VCaP (cell line): ENCODE data around the gene TACC3.
"Not testable (repeated sequence)": the region's sequence is repeated elsewhere in the genome, so short reads cannot be mapped to it uniquely, and the experiment has no call there.

Experiments
- H3K27ac ChIP-seq: fragments of 450-650 bp; 2 replicates; pipeline ENCODE4 v1.5.1; 2017
- TF ChIP-seq, protein P1 (sequence below): fragments of 450-650 bp; conservative IDR thresholded peaks from 2 replicates; pipeline ENCODE4 v1.5.1; 2017; ENCODE audit warnings: mild to moderate bottlenecking, moderate library complexity

The TACC3 gene

DNA sequence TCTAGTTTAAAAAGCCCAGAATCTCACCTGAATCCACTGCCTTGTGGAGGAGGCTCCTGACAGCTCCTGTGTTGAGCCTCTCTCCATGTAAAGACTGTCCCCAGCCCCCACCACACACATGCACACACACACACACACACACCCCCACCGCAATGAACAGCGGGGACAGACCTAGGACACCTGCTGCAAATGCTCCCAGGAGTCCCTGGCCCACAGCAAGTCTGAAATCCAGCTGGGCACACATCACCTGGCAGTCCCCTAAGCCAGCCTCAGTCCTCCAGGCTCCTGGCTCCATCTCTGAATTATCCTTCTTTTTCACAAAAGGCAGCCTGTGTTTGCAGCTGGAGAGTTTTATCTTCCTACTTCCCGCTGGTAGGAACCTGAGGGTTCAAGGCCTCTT, 30.6 kb upstream of the TACC3 start:
- TF ChIP-seq, protein P1, sequence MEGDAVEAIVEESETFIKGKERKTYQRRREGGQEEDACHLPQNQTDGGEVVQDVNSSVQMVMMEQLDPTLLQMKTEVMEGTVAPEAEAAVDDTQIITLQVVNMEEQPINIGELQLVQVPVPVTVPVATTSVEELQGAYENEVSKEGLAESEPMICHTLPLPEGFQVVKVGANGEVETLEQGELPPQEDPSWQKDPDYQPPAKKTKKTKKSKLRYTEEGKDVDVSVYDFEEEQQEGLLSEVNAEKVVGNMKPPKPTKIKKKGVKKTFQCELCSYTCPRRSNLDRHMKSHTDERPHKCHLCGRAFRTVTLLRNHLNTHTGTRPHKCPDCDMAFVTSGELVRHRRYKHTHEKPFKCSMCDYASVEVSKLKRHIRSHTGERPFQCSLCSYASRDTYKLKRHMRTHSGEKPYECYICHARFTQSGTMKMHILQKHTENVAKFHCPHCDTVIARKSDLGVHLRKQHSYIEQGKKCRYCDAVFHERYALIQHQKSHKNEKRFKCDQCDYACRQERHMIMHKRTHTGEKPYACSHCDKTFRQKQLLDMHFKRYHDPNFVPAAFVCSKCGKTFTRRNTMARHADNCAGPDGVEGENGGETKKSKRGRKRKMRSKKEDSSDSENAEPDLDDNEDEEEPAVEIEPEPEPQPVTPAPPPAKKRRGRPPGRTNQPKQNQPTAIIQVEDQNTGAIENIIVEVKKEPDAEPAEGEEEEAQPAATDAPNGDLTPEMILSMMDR = no peak

GRCh38 chr4:1691737-1692373, 29.5 kb upstream of the TACC3 start:
- TF ChIP-seq, protein P1 = no peak
- no peak overlapping the region for H3K27ac ChIP-seq

More for the DNA sequence above, 30.6 kb upstream of the TACC3 start:
- no peak overlapping the region for H3K27ac ChIP-seq

DNA sequence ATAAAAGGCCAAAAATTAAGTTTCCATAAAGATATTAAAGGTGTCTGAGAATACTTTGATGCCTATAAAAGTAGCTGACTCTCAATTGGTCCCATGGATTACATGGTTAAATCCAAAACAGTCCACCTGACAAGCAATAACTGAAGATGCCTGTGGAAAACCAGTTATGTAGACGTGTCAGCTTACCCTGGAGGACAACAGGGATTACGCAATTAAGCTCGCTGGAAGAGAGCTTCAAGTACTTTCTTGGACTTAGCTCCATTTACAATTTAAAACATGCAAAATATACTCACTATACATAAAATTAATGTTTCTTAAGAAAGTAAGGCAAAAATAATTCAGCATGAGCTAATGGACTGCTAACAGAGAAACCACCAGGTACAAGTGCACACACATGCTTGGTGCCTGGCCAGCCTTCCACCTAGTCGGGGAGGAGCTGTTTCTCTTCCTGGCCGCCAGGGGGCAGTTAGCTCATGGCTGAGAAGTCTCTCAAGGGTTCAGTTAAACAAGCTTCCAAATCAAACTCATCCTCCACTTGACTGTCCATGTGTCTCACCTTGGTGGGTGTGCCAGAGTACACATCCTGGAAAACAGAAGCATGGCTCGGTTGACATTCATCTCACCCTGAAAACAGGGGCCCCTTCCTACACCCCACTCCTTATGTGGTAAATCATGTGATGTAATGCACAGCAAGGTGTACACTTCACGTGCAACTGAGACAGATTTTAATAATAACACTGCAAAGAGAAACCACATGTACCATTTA, 28.0 kb upstream of the TACC3 start:
- H3K27ac ChIP-seq = peak overlapping the region; percentile 21; the same call in 1 of the 2 replicates
- TF ChIP-seq, protein P1 = peak; percentile 92

GRCh38 chr4:1695913-1696312, 25.4 kb upstream of the TACC3 start:
- no peak overlapping the region for H3K27ac ChIP-seq

GRCh38 chr4:1701671-1702070, 19.6 kb upstream of the TACC3 start:
- not testable (repeated sequence) for H3K27ac ChIP-seq

More at GRCh38 chr4:1695913-1696312, 25.4 kb upstream of the TACC3 start:
- TF ChIP-seq, protein P1 = no peak

DNA sequence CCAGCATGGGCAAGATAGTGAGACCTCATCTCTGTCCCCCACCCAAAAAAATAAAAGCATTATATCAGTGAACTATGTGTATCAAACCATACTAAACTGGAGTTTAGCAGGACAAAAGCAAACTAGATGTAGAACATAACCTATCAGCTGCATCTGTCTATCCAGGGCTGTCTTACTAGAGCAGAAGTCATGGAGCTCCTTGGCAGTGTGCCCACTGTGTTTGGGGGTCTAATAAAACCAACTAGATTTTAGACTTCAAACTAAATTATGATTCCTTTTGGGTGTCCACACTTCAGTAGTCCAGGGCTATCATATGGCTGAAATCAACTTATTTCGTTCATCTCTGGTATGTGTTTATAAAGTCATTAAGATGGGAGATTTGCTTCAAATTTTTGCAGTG, 17.5 kb upstream of the TACC3 start:
- TF ChIP-seq, protein P1 = no peak
- H3K27ac ChIP-seq = no peak overlapping the region

DNA sequence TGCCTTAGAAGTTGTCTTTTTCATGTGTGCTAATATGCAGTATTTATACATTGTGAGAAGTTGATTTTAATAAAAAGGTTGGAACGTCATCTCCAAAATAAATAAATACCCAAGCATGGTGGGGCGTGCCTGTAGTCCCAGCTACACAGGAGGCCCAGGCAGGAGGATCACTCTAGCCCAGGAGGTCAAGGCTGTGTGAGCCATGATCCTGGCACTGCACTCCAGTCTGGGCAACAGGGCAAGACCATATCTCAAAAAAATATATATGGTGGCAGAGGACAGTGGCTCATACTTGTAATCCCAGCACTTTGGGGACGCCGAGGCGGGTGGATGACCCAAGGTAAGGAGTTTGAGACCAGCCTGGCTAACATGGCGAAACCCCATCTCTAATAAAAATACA, 15.6 kb upstream of the TACC3 start:
- TF ChIP-seq, protein P1 = no peak

GRCh38 chr4:1706358-1706757, 15.0 kb upstream of the TACC3 start:
- H3K27ac ChIP-seq = no peak overlapping the region; the same call in 1 of the 2 replicates
- TF ChIP-seq, protein P1 = no peak

More for the DNA sequence above, 15.6 kb upstream of the TACC3 start:
- H3K27ac ChIP-seq = no peak overlapping the region
